ENCODE data around the gene DNM3. TPM values are rescaled to one million over a fixed set of nuclear protein-coding genes. Genes with fewer than 3 reads are reported as not detected.

The DNM3 gene
- total RNA-seq, 1 experiment from 2014 or later: 2.7 TPM

DNA sequence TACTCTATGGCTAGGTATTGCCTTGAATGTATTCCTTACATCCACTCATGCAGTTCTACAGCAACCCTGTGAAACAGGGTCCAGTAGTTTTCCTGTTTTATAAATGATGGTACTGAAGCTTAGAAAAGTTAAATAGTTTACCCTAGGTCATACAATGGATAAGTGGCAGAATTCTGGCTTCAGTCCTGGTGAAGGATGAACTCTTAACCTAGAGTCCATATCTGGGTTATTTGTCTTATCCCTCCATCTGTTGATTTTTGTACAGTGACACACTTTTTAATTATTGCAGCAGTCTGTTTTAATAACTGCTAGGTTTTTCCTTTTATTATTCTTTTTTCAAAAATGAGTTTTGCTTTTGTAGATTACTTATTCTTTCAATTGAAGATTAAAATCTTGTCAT, 263.9 kb downstream of the DNM3 start:
- Histone ChIP-seq H3K4me2 (ENCODE audit: insufficient read depth, insufficient read length, low read length) (no peak overlapping the region), H3K23ac (ENCODE audit: insufficient read length, low read depth, low read length) (no peak overlapping the region), H3K14ac (ENCODE audit: insufficient read depth, low read length) (no peak overlapping the region), H3K56ac (ENCODE audit: insufficient read length, low read depth, low read length) (no peak overlapping the region), H3K9me3 (ENCODE audit: control insufficient read depth, low read depth, low read length) (no peaks in the 10 kb centered on the region), H2BK15ac (ENCODE audit: low read depth, low read length) (no peak overlapping the region), H3K27me3 (ENCODE audit: insufficient read depth, low read length) (no peaks in the 10 kb centered on the region), H3K9ac (ENCODE audit: extremely low read depth, insufficient read length, low read length) (no peak overlapping the region), H3T11ph (ENCODE audit: low read length) (no peak overlapping the region), H3K27ac (ENCODE audit: insufficient read length, low read depth, low read length) (no peak overlapping the region), H4K20me1 (ENCODE audit: control insufficient read depth, insufficient read depth, insufficient read length) (no peaks in the 10 kb centered on the region), H3K4me1 (ENCODE audit: insufficient read depth, low read length) (no peaks in the 10 kb centered on the region), H2AK5ac (ENCODE audit: insufficient read length, low read length) (no peak overlapping the region), H2BK5ac (ENCODE audit: insufficient read length, low read length) (no peak overlapping the region), H4K91ac (ENCODE audit: insufficient read length, low read depth, low read length) (no peak overlapping the region), H3K23me2 (ENCODE audit: insufficient read length, low read depth, low read length, poor library complexity, severe bottlenecking) (no peaks in the 10 kb centered on the region), H2AFZ (ENCODE audit: low read length) (no peak overlapping the region), H2BK120ac (ENCODE audit: low read depth, low read length, poor library complexity, severe bottlenecking) (no peak overlapping the region), H3K79me1 (ENCODE audit: insufficient read depth, low read depth, low read length, poor library complexity, severe bottlenecking) (no peaks in the 10 kb centered on the region), H2BK12ac (ENCODE audit: insufficient read length, low read depth, low read length) (no peak overlapping the region), H4K5ac (ENCODE audit: insufficient read length, low read depth, low read length) (no peak overlapping the region), H3K18ac (ENCODE audit: insufficient read length, low read depth, low read length) (no peak overlapping the region), H2BK20ac (ENCODE audit: low read depth, low read length, poor library complexity, severe bottlenecking) (no peak overlapping the region), H3K4ac (ENCODE audit: low read depth, low read length) (no peak overlapping the region), H3K79me2 (ENCODE audit: insufficient read depth, low read length) (no peaks in the 10 kb centered on the region), H4K8ac (replicated peaks; ENCODE audit: insufficient read length, low read depth, low read length) (no peak overlapping the region)
- Mint-ChIP-seq H3K27me3 (ENCODE audit: low read depth) (no peaks in the 10 kb centered on the region), H3K27ac (no peak overlapping the region), H3K4me3 (no peak overlapping the region), H3K4me1 (peaks cover 0 to under 1% of the 10 kb centered on the region in 2 experiments; a peak in 1 of 4 replicates), H3K36me3 (ENCODE audit: insufficient read depth in 1 of 3, low read depth in 3 of 3) (peaks cover 0 to 2% (median 0%) of the 10 kb centered on the region in 3 experiments; a peak in 2 of 7 replicates), H3K9me3 (no peaks in the 10 kb centered on the region)
- DNase-seq: no peak
- TF ChIP-seq, protein P1, sequence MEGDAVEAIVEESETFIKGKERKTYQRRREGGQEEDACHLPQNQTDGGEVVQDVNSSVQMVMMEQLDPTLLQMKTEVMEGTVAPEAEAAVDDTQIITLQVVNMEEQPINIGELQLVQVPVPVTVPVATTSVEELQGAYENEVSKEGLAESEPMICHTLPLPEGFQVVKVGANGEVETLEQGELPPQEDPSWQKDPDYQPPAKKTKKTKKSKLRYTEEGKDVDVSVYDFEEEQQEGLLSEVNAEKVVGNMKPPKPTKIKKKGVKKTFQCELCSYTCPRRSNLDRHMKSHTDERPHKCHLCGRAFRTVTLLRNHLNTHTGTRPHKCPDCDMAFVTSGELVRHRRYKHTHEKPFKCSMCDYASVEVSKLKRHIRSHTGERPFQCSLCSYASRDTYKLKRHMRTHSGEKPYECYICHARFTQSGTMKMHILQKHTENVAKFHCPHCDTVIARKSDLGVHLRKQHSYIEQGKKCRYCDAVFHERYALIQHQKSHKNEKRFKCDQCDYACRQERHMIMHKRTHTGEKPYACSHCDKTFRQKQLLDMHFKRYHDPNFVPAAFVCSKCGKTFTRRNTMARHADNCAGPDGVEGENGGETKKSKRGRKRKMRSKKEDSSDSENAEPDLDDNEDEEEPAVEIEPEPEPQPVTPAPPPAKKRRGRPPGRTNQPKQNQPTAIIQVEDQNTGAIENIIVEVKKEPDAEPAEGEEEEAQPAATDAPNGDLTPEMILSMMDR (conservative IDR thresholded peaks at IDR 0.05): no peak
